Stimulated activated CD8-positive, alpha-beta memory T cell treated with anti-CD3 and anti-CD28 coated beads, Interleukin-4, amount 100 ng/mL, for 4 hours (primary cell): ENCODE data around the gene CAB39L.
"Not testable (repeated sequence)": the region's sequence is repeated elsewhere in the genome, so short reads cannot be mapped to it uniquely, and the experiment has no call there.

Experiments
- DNase-seq, 2 donors: peaks; one replicate each; pipeline ENCODE4 v3.0.0-alpha.2; 2020; ENCODE audit warnings: low read depth in 2 of 2, low spot score in 1 of 2

CAB39L gene

DNA sequence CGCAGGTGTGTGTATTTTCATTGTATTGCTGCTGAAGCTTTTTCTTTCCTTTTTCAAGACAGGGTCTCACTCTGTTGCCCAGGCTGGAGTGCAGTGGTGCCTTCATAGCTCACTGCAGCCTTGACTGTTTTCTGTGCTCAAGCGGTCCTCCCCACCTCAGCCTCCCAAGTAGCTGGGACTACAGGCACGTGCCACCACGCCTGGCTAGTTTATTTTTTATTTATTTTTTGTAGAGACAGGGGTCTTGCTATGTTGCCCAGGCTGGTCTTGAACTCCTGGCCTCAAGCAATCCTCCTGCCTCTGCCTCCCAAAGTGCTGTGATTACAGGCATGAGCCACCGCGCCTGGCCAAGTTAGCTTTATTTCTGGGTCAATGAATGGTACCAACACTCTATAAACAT lies 149.1 kb downstream of the CAB39L start:
- not testable (repeated sequence) for DNase-seq

DNA sequence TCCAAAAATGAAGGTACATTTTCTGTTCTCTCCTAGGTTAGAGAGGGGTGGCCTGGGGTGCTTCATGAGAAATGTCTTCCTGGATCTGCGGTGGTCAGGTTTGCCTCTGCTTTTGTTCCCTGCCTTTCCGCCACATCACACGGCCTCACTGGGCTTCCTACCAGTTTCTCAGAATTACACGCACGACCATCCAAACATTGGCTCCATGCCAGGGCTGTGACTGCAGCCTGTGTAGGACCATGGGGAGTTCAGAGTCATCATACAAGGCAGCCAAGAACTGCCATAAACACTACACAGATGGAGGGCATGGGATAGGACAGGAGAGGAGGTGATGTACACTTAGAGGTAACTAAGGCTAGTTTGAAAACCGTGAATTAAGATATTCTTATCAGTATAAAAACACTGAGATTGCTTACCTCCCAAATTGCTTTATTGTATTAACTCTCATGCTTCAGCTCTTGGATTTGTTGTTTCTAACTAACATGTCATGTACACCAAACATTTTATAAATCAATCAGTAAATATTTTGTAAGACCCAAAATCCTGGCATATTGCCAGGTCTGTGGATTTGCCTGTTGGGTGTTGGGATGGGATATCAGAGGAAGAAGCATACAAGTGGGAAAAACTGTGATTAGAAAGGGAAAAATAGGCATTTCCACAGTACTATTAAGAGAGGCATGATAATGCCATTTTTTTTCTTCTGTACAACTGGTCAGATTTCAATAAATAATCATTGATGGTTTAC lies 150.9 kb downstream of the CAB39L start:
- no peak for DNase-seq

DNA sequence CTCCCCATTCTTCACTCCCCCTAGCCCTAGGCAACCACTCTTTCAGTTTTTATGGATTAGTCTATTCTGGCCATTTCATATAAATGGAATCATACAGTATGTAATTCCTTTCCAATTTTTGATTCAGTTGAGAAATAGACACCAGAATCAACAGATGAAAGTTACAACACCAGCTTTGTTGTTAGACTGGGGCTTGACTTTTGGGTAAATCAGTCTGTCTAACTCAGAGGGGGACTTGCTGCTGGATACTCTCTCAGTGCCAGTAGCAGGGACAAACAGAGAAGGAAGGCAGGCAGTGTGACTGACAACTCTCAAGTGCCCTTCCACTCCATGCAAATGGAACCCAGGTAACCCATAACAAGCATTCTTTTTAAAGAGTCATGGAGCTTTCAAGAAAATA lies 155.4 kb downstream of the CAB39L start:
- DNase-seq = no peak

DNA sequence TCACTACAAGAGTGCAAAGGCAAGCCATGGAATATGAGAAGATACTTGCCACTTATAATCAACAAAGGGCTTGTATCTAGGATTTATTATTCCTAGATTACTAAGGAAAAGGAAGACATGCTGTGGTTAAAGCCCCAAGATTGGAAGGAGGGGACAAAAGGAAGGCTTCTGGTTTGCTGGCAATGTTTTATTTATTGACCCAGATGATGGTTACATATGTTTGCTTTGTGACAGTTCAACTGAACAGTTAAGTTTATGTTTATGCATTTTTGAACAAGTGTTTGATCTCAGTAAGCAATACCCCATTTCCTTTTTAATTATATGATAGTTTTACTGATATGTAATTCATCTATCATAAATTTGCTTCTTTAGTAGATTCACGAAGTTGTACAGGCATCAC lies 155.9 kb downstream of the CAB39L start:
- no peak for DNase-seq

DNA sequence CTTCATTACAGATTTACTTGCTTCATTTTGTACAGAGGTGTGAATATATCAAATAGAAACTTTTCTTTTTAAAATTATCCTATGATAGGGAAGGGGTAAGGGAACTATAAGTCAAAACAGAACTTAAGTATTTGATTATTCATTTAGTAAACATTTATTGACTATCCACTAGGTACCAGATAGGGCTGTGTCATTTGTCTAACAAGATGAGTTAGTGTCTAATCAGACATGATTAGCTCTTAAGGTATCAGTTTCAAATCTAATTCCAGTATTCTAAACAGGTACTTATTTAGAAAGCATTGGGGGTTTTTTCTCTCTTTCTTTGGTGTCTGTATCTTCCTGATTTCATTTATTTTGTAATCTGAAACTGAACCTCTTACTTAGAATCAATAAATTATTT lies 164.0 kb downstream of the CAB39L start:
- DNase-seq = no peak

DNA sequence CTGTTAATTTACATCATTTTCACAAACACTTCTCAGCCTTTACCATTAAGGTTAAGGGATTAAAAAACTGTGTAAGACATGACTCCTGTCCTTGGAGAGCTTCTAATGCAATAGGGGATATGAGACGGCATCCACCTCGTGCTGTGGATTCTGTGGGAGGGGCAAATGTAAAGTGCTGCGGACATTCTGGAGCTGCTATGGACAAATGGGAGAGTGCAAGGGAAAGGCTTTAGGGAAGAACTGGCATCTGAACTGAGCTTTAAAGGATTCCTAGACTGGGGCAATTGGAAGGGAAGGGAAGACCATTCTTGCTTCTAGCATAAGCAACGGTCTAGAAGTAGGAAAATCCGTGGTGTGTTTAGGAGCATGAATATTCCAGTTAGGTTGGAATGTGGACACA lies 164.8 kb downstream of the CAB39L start:
- DNase-seq = no peak

DNA sequence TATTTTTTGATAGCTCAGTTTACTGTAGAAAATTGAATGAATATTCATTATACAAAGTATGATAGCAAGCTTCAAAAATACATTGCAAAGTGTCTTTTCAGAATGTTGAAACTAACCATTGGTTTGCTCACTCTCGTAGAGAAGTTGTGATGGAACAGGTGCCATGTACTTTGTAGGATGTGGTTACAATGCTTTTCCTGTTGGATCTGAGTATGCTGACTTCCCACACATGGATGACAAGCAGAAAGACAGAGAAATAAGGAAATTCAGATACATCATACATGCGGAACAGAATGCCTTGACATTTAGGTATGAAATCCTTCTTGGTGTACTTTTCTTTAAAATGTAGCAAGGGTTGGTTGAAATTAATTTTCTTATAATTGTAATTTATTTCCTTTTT lies 165.7 kb downstream of the CAB39L start:
- DNase-seq = no peak

DNA sequence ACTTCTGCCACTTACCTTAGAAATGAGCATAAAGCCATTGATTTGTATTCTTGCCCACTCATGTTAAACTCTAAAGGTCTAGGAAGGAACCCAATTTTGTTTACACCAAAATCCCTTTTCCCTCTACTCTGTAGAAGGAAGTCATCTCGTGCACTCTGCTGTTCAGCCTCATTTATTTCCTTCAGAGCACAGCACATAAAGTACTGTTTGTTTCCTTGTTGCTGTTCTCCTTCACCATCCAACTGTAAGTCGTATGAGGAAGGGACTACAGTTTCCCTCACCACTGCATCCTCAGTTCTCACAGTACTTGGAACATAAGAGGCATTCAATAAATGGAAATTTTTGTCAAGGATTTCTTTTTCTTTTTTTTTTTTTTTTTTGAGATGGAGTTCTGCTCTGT lies 171.6 kb downstream of the CAB39L start:
- DNase-seq = no peak

DNA sequence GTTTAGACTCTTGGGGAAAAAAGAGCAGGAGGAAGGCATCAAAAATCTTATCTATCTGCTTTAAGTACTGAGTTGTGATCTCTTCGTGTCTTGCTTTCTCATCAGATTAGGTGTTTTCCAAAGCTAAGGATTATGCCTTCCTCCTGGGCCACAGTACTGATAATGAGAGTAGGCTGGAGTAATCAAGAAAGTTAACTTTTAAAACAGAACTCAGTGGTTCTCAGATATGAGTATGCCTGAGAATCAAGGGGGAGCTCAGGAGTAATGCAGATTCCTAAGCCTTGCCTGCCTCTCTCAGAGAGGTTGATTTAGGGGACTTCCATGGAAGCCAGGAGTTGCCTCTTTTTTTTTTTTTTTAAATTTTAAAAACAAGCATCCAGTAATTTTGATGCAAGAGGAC lies 172.6 kb downstream of the CAB39L start:
- no peak for DNase-seq

DNA sequence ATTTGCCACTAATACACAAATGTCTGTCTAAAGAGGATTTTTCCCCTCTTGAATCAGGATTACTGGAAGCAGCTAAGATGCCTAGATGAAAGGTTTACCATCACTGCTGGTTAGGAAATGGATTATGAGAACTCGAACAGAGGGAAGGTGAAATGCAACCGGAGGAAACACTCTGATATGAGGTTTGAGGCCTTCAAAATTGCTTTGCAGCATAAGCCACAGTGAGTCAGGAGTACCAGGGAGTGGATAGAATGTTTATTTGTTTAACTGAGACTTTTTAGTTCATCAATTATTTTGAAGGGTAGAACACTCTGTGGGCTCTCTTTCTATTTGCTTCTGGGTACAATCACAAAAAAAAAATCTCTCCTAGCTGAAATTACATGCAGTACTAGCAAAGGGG lies 178.0 kb downstream of the CAB39L start:
- no peak for DNase-seq

DNA sequence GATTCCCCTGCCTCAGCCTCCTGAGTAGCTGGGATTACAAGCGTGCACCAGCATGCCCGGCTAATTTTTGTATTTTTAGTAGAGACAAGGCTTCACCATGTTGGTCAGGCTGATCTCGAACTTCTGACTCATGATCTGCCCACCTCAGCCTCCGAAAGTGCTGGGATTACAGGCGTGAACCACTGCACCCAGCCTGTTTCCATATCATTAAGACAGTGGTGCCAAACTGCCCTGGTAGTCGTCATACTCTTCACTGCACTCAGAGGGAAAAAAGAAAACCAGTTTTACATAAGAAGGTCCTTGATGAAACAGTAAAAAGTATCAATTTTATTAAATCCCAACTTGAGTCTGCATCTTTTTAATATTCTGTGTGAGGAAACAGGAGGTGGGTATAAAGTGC lies 181.2 kb downstream of the CAB39L start:
- DNase-seq = no peak

DNA sequence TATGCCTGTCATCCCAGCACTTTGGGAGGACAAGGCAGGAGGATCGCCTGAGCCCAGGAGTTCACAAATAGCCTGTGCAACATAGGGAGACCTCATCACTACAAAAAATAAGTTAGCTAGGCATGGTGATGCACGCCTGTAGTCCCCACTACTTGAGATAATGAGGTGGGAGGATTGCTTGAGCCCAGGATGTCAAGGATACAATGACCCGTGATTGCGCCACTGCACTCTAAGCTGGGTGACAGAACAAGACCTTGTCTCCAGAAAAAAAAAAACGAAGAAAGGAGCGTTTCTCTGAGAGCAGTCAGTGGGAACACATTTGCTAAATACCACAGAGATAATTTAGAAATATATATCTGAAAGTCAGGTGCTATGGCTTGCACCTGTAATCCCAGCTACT lies 184.3 kb downstream of the CAB39L start:
- no peak for DNase-seq
